ENCODE results near the gene MED8. TPM values are rescaled to one million over a fixed set of nuclear protein-coding genes. Genes with fewer than 3 reads are reported as not detected.
"Not testable (repeated sequence)": the region's sequence is repeated elsewhere in the genome, so short reads cannot be mapped to it uniquely, and the experiment has no call there.

The MED8 gene
- total RNA-seq, 8 experiments from 2014 or later: 22.7 to 121 (median 57.1) TPM

DNA sequence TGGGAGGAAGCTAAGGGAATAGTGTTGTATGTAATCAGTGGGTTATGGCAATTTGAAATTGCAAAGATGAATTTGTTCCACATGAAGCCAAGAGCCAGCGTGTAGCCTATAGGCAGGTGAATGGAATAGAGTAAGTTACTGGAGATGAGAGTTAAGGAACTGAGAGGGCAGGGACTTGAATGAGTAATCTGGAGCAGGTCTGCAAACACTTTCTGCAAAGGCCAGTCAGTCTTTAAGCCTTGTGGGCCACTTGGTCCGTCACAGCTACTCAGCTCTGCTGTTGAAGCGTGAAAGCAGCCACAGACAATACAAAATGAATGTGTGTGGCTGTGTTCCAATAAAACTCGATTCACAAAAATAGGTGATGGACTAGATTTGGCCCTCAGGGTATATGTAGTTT, 29.3 kb upstream of the MED8 start:
- no peak overlapping the region for H3K27ac ChIP-seq
- WGBS, 10 experiments: 40 to 100% (median 80%) methylated on average over 1 to 4 of the region's 4 CpGs
- in situ Hi-C loops (cut with MboI; ENCODE audit: low pct_unique_long_range_greater_than_20kb in 2 of 9, low sequenced_read_pairs in 9 of 9, unreplicated experiment in 9 of 9): loop anchor here in 4 of 9 experiments (25.0 kb wide), 1 partner anchor 182 kb away; no protein-coding TSS in a partner anchor
- no peaks in the 10 kb centered on the region for H3K4me1 ChIP-seq (replicated peaks in 1 of 2)
- no peak overlapping the region for H3K4me3 ChIP-seq
- no peak for ATAC-seq (replicated peaks in 6 of 8)

DNA sequence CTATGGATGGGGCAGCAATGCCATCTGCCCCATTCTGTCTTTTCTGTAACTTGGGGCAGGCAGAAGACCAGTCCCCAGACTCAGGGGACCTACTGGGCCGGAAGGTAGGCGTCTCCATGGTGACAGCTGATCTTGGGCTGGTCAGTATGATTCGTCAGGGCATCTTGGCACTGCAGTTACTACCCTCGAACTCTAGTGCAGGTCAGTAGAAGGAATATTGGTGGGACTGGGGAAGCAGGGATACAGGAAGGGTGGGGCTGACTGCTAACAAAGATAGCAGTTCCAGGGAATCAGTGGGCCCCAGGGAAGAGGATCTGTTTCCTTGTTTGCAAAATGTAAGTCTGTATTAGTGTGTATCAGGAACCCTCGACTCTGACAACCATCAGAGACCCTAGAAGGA, 26.3 kb upstream of the MED8 start:
- Histone ChIP-seq H3K27ac (no peak overlapping the region), H3K4me3 (no peak overlapping the region), H3K4me1 (replicated peaks in 1 of 2) (no peaks in the 10 kb centered on the region)
- WGBS, 10 experiments: 69 to 100% (median 100%) methylated on average over 1 to 5 of the region's 5 CpGs; no CpG with 5 or more reads in 5 of the 10 experiments
- in situ Hi-C loops (cut with MboI; ENCODE audit: low pct_unique_long_range_greater_than_20kb in 2 of 9, low sequenced_read_pairs in 9 of 9, unreplicated experiment in 9 of 9): loop anchor here in 4 of 9 experiments (25.0 kb wide), 1 partner anchor 179 kb away; no protein-coding TSS in a partner anchor
- peak in 2 of 8 experiments; percentile 21 to 31 for ATAC-seq (replicated peaks in 6 of 8)

DNA sequence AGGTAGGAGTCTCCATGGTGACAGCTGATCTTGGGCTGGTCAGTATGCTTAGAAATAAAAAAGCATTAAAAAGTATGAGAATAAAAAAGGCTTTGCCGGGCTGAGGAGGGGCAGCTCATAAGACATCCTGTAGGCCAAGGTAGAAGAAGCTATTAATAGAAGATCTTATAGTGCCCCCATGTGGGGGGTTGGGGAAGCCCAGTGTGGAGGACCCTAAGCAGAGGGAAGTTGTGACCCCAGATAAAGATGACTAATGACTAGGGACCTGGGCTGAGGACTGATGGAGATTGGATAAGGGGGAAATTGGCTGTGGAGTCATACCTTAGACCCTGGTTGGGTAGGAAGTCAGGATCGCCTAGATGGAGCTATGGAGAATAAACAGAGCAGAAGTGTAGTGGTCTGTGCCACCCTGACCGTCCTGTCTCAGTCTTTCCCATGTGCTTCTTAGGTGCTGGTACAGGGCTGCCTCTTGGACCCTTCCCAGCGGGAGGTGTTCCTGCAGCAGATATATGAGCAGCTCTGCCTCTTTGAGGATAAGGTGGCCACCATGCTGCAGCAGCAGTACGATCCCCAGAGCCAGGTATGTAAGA, 25.1 kb upstream of the MED8 start:
- ATAC-seq (replicated peaks in 6 of 8): peak; percentile 71 to 93 (median 75)
- Histone ChIP-seq H3K27ac (no peak overlapping the region), H3K4me3 (no peak overlapping the region), H3K4me1 (replicated peaks in 1 of 2) (no peaks in the 10 kb centered on the region)
- in situ Hi-C loops (cut with MboI; ENCODE audit: low pct_unique_long_range_greater_than_20kb in 2 of 9, low sequenced_read_pairs in 9 of 9, unreplicated experiment in 9 of 9): loop anchor here in 4 of 9 experiments (25.0 kb wide), 1 partner anchor 177 kb away; no protein-coding TSS in a partner anchor
- WGBS, 10 experiments: 60 to 100% (median 66%) methylated on average over 1 to 3 of the region's 5 CpGs; no CpG with 5 or more reads in 2 of the 10 experiments

DNA sequence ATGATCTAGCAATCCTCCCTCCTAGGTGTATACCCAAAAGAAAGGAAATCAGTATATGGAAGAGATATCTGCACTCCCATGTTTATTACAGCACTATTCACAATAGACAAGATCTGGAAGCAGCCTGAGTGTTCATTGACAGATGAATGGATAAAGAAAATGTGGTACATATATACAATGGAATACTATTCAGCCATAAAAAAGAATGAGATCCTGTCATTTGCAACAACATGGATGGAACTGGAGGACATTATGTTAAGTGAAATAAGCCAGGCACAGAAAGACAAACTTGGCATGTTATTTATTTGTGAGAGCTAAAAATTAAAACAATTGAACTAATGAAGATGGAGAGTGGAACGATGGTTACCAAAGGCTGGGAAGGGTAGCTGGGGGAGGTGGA, 23.8 kb upstream of the MED8 start:
- not testable (repeated sequence) for H3K27ac ChIP-seq; ATAC-seq (replicated peaks in 6 of 8); H3K4me3 ChIP-seq; H3K4me1 ChIP-seq (replicated peaks in 1 of 2)
- in situ Hi-C loops (cut with MboI; ENCODE audit: low pct_unique_long_range_greater_than_20kb in 2 of 9, low sequenced_read_pairs in 9 of 9, unreplicated experiment in 9 of 9): loop anchor here in 4 of 9 experiments (25.0 kb wide), 1 partner anchor 176 kb away; no protein-coding TSS in a partner anchor
- WGBS, 10 experiments: 88 to 100% (median 100%) methylated on average over 1 of the region's 1 CpG

- Histone ChIP-seq H3K4me3 (no peak overlapping the region), H3K27ac (no peak overlapping the region), H3K4me1 (replicated peaks in 1 of 2) (no peaks in the 10 kb centered on the region)
- WGBS, 10 experiments: 86 to 100% (median 100%) methylated on average over 1 to 3 of the region's 3 CpGs; no CpG with 5 or more reads in 3 of the 10 experiments
- ATAC-seq (replicated peaks in 6 of 8): no peak
- in situ Hi-C loops (cut with MboI; ENCODE audit: low pct_unique_long_range_greater_than_20kb in 2 of 9, low sequenced_read_pairs in 9 of 9, unreplicated experiment in 9 of 9): loop anchor here in 4 of 9 experiments (25.0 kb wide), 1 partner anchor 173 kb away; no protein-coding TSS in a partner anchor
Measured at GRCh38 chr1:43410571-43410970, 21.0 kb upstream of the MED8 start.

DNA sequence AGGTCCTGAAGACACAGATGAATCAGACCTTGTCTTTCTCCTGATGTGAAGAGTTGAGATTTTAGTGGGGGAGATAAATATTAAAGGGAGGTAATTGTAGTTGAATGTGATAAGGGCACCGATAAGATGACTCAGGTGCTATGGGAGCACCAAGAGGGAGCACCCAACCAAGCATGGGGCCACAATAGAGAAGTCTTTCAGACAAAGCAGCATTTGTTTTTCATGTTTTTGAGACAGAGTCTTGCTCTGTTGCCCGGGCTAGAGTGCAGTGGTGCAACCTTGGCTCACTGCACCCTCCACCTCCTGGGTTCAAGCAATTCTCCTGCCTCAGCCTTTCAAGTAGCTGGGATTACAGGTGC, 16.3 kb upstream of the MED8 start:
- in situ Hi-C loops (cut with MboI; ENCODE audit: low pct_unique_long_range_greater_than_20kb in 2 of 9, low sequenced_read_pairs in 9 of 9, unreplicated experiment in 9 of 9): loop anchor here in 4 of 9 experiments (25.0 kb wide), 1 partner anchor 169 kb away; no protein-coding TSS in a partner anchor
- WGBS, 10 experiments: 92 to 100% (median 100%) methylated on average over 1 to 2 of the region's 2 CpGs; no CpG with 5 or more reads in 2 of the 10 experiments
- Histone ChIP-seq H3K4me1 (replicated peaks in 1 of 2) (no peaks in the 10 kb centered on the region), H3K27ac (no peak overlapping the region), H3K4me3 (no peak overlapping the region)
- ATAC-seq (replicated peaks in 6 of 8): no peak

DNA sequence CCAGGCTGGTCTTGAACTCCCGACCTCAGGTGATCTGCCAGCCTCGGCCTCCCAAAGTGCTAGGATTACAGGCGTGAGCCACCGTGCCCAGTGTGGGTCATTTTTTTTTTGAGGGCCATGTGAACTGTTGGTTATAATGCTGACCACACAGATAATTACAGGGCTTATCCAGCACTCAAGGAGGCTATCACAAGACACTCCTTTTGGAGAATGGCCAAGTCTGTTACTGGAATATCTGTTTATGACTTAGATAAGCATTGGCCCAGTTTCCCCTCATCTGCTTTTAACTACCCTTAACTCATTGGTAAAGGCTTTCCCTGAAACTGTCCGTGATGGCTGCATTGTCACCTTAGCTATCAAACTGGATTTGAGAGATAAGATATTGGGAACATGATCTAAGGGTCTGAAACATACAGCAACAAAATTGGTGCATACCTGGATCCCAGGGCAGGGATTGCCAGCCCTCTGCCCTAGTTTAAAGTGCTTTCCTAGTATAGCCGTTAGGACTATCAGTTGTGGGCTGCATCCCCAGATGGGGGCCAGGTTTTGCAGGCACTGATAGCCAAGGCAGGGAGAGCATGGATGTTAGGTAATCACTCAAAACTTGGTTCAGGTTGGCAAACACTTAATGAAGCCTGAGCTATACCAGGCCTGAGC, 15.7 kb upstream of the MED8 start:
- Histone ChIP-seq H3K4me3 (no peak overlapping the region), H3K4me1 (replicated peaks in 1 of 2) (no peaks in the 10 kb centered on the region), H3K27ac (no peak overlapping the region)
- no peak for ATAC-seq (replicated peaks in 6 of 8)
- in situ Hi-C loops (cut with MboI; ENCODE audit: low pct_unique_long_range_greater_than_20kb in 2 of 9, low sequenced_read_pairs in 9 of 9, unreplicated experiment in 9 of 9): loop anchor here in 4 of 9 experiments (25.0 kb wide), 1 partner anchor 168 kb away; no protein-coding TSS in a partner anchor
- 67 to 100% (median 92%) methylated on average over 1 to 6 of the region's 6 CpGs; no CpG with 5 or more reads in 2 of the 10 experiments for WGBS, 10 experiments

DNA sequence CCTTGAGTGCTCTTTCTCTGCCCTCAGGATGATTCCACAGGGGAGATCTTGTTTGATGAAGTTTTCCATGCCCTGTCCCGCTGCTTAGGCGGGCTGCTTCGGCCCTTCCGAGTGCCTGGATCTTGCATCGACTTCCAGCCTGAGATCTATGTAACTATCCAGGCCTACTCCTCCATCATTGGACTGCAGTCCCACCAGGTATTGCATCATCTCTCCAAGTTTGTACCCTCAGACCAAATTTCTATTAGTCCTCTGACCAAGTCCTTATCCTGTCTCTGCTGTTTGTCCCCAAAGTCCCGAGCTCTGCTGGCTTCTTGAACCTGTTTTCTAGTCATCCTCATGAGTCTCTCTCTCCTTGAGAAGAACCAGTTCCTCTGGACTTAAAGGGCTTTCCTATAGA, 14.8 kb upstream of the MED8 start:
- in situ Hi-C loops (cut with MboI; ENCODE audit: low pct_unique_long_range_greater_than_20kb in 2 of 9, low sequenced_read_pairs in 9 of 9, unreplicated experiment in 9 of 9): loop anchor here in 4 of 9 experiments (25.0 kb wide), 1 partner anchor 167 kb away; no protein-coding TSS in a partner anchor
- no peak for ATAC-seq (replicated peaks in 6 of 8)
- Histone ChIP-seq H3K4me1 (replicated peaks in 1 of 2) (no peaks in the 10 kb centered on the region), H3K27ac (no peak overlapping the region), H3K4me3 (no peak overlapping the region)
- 89 to 100% (median 97%) methylated on average over 1 to 6 of the region's 6 CpGs; no CpG with 5 or more reads in 5 of the 10 experiments for WGBS, 10 experiments

DNA sequence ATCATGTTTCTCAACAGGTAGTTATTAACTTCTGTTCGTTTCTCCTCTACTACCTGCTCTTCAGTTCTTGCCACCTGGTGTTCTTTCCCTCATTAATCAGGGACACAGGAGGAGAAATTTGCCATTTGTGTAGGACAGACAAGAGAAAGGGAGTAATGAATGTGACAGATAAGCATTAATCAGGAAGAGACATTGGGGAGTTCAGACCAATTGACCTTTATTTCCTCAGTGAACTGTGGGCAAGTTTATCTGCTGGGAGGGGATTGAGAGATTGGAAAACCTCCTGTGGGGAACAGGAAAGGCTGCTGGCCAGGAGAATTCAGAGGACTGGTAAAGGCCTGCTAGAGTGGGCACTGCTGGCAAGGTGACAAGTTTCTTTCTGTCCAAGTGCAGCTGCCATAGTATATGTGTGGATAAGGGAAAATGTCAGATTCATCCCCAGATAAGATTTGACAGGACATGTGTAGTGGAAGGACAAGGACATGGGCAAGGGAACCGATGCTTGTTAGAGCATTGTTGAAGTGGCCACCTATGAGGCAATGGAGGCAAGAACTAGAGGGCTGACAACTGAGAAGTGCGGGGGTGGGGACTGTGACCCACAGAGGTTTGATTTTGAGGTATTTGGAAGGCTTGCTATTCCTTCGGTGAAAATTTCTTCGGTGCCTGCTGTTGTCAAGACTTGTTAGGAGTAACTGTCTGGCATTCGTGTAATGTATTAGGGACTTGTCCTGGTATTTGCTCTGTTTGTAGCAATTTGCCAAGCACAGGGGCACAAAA, 12.7 kb upstream of the MED8 start:
- ATAC-seq (replicated peaks in 6 of 8): no peak
- Histone ChIP-seq H3K4me1 (replicated peaks in 1 of 2) (no peaks in the 10 kb centered on the region), H3K27ac (no peak overlapping the region), H3K4me3 (no peak overlapping the region)
- in situ Hi-C loops (cut with MboI; ENCODE audit: low pct_unique_long_range_greater_than_20kb in 2 of 9, low sequenced_read_pairs in 9 of 9, unreplicated experiment in 9 of 9): loop anchor here in 4 of 9 experiments (25.0 kb wide), 1 partner anchor 165 kb away; no protein-coding TSS in a partner anchor
- WGBS, 10 experiments: 36 to 98% (median 86%) methylated on average over 1 to 6 of the region's 6 CpGs

- H3K4me3 ChIP-seq; H3K27ac ChIP-seq; H3K4me1 ChIP-seq (replicated peaks in 1 of 2); ATAC-seq (replicated peaks in 6 of 8): not testable (repeated sequence)
- 90 to 100% (median 97%) methylated on average over 1 to 8 of the region's 9 CpGs for WGBS, 10 experiments
- in situ Hi-C loops (cut with MboI; ENCODE audit: low pct_unique_long_range_greater_than_20kb in 2 of 9, low sequenced_read_pairs in 9 of 9, unreplicated experiment in 9 of 9): loop anchor here in 4 of 9 experiments (25.0 kb wide), 1 partner anchor 163 kb away; no protein-coding TSS in a partner anchor
Measured at GRCh38 chr1:43400441-43400840, 10.8 kb upstream of the MED8 start.

- H3K27ac ChIP-seq: no peak overlapping the region
- in situ Hi-C loops (cut with MboI; ENCODE audit: low pct_unique_long_range_greater_than_20kb in 2 of 9, low sequenced_read_pairs in 9 of 9, unreplicated experiment in 9 of 9): loop anchor here in 2 of 9 experiments (25.0 kb wide), 1 partner anchor 161 kb away; no protein-coding TSS in a partner anchor
- H3K4me3 ChIP-seq: no peak overlapping the region
- WGBS, 10 experiments: 82 to 100% (median 100%) methylated on average over 1 to 3 of the region's 3 CpGs; no CpG with 5 or more reads in 1 of the 10 experiments
- H3K4me1 ChIP-seq (replicated peaks in 1 of 2): no peaks in the 10 kb centered on the region
- ATAC-seq (replicated peaks in 6 of 8): no peak
Measured at GRCh38 chr1:43398227-43398626, 8.6 kb upstream of the MED8 start.

- WGBS, 10 experiments: 0 to 94% (median 82%) methylated on average over 1 of the region's 1 CpG
- Histone ChIP-seq H3K4me1 (replicated peaks in 1 of 2) (peaks cover 0 to 2% of the 10 kb centered on the region in 2 donors), H3K4me3 (no peak overlapping the region), H3K27ac (no peak overlapping the region)
- in situ Hi-C loops (cut with MboI; ENCODE audit: low pct_unique_long_range_greater_than_20kb in 2 of 9, low sequenced_read_pairs in 9 of 9, unreplicated experiment in 9 of 9): loop anchor here in 2 of 9 experiments (25.0 kb wide), 1 partner anchor 159 kb away; no protein-coding TSS in a partner anchor
- no peak for ATAC-seq (replicated peaks in 6 of 8)
Measured at GRCh38 chr1:43396059-43396458, 6.5 kb upstream of the MED8 start.
